ENCODE measurements around the gene EP300. TPM values are rescaled to one million over a fixed set of nuclear protein-coding genes. Genes with fewer than 3 reads are reported as not detected.
A peak's percentile ranks its signal among the peaks of the same experiment; 100 is the strongest.

Gene EP300
- total and polyA plus RNA-seq, 2 donors (not counting 1 experiment from before 2014, with no cell fraction given): 9.1 to 41.0 TPM

DNA sequence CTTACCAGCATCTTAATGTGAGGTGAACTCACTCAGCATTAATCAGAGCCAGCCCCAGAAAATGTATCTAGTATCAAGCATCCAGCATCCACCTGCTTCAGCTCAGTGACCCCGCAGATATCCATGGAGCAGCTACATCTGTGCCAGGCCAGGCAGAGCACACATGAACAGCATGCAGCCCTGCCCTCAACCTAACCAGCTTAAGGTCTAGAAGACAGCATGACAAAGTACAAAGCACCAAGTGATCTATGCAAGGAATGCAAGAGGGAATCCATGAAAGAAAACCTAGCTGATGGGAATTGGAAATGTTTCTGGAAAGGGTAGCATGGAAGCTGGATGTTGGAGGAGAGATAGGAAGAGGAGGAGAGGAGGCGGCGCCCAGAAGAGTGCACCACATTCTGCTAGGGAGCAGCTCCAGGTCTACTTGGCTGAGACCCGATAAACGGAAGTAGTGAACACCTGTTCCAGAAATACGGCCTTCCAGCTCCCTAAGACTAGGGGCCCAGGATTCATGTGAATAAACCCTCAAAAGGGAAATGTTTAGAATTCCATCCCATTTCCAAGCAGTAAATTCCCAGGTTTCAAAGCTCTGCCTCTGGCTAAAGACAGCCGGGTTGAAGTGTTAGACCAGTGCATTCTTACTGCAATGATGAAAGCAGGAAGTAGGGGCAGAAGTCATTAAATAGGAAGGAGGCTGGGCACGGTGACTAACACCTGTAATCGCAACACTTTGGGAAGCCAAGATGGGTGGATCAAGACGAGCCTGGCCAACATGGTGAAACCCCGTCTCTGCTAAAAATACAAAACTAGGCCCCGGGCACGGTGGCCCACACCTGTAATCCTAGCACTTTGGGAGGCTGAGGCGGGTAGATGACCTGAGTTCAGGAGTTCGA is 89.2 kb downstream of the EP300 start:
- Histone ChIP-seq H3K4me3 (replicated peaks in 1 of 4; ENCODE audit: control extremely low read depth in 1 of 4, insufficient read depth in 1 of 4, low read depth in 3 of 4, low read length in 4 of 4) (no peak overlapping the region), H3K4me1 (ENCODE audit: control insufficient read depth, extremely low read depth, insufficient read depth, low read length) (no peaks in the 10 kb centered on the region), H3K4me2 (ENCODE audit: extremely low read depth, insufficient read depth, low read length) (no peak overlapping the region), H3K36me3 (ENCODE audit: control insufficient read depth, insufficient read depth, low read length) (peaks cover 15% of the 10 kb centered on the region), H3K27ac (ENCODE audit: insufficient read depth, low read length) (peak overlapping the region; percentile 16), H3K9me3 (ENCODE audit: control insufficient read depth, insufficient read depth, low read depth, low read length) (no peaks in the 10 kb centered on the region), H3K27me3 (ENCODE audit: control insufficient read depth, insufficient read depth, low read length) (no peaks in the 10 kb centered on the region), H3K79me2 (ENCODE audit: control insufficient read depth, insufficient read depth, low read length) (no peaks in the 10 kb centered on the region), H4K20me1 (ENCODE audit: control insufficient read depth, extremely low read depth, insufficient read depth, low read length) (no peaks in the 10 kb centered on the region), H2AFZ (ENCODE audit: low read length) (no peak overlapping the region), H3K9ac (ENCODE audit: insufficient read depth, low read length) (no peak overlapping the region)
- peak in 1 of 2 donors; percentile 82 for DNase-seq (ENCODE audit: low read depth in 2 of 2)
- TF ChIP-seq EZH2 (IDR thresholded peaks at IDR 0.05; ENCODE audit: low read length, missing control alignments): no peak
- TF ChIP-seq, protein P1, sequence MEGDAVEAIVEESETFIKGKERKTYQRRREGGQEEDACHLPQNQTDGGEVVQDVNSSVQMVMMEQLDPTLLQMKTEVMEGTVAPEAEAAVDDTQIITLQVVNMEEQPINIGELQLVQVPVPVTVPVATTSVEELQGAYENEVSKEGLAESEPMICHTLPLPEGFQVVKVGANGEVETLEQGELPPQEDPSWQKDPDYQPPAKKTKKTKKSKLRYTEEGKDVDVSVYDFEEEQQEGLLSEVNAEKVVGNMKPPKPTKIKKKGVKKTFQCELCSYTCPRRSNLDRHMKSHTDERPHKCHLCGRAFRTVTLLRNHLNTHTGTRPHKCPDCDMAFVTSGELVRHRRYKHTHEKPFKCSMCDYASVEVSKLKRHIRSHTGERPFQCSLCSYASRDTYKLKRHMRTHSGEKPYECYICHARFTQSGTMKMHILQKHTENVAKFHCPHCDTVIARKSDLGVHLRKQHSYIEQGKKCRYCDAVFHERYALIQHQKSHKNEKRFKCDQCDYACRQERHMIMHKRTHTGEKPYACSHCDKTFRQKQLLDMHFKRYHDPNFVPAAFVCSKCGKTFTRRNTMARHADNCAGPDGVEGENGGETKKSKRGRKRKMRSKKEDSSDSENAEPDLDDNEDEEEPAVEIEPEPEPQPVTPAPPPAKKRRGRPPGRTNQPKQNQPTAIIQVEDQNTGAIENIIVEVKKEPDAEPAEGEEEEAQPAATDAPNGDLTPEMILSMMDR (conservative IDR thresholded peaks at IDR 0.05 in 1 of 2, IDR thresholded peaks at IDR 0.05 in 1 of 2; ENCODE audit: low read depth in 1 of 2, low read length in 2 of 2): no peak

DNA sequence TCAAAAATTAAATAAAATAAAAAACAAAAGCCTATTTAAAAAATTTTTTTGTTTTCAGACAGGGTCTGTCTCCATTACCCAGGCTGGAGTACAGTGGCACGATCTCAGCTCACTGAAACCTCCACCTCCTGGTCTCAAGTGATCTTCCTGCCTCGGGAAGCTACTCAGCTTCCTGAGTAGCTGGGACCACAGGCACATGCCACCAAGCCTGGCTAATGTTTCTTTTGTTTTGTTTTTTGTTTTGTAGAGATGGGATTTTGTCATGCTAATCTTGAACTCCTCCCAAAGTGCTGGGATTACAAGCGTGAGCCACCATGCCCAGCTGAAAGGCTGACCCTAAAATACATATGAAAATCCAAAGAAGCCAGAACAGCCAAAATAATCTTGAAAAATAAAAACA is 92.3 kb downstream of the EP300 start:
- DNase-seq (ENCODE audit: low read depth in 2 of 2): no peak
- Histone ChIP-seq H3K4me2 (ENCODE audit: extremely low read depth, insufficient read depth, low read length) (no peak overlapping the region), H4K20me1 (ENCODE audit: control insufficient read depth, extremely low read depth, insufficient read depth, low read length) (no peaks in the 10 kb centered on the region), H3K36me3 (ENCODE audit: control insufficient read depth, insufficient read depth, low read length) (no peaks in the 10 kb centered on the region), H3K4me1 (ENCODE audit: control insufficient read depth, extremely low read depth, insufficient read depth, low read length) (no peaks in the 10 kb centered on the region), H2AFZ (ENCODE audit: low read length) (no peak overlapping the region), H3K27ac (ENCODE audit: insufficient read depth, low read length) (no peak overlapping the region), H3K27me3 (ENCODE audit: control insufficient read depth, insufficient read depth, low read length) (no peaks in the 10 kb centered on the region), H3K9me3 (ENCODE audit: control insufficient read depth, insufficient read depth, low read depth, low read length) (no peaks in the 10 kb centered on the region), H3K9ac (ENCODE audit: insufficient read depth, low read length) (no peak overlapping the region), H3K4me3 (replicated peaks in 1 of 4; ENCODE audit: control extremely low read depth in 1 of 4, insufficient read depth in 1 of 4, low read depth in 3 of 4, low read length in 4 of 4) (no peak overlapping the region), H3K79me2 (ENCODE audit: control insufficient read depth, insufficient read depth, low read length) (no peaks in the 10 kb centered on the region)
- no peak for TF ChIP-seq EZH2 (IDR thresholded peaks at IDR 0.05; ENCODE audit: low read length, missing control alignments)
- TF ChIP-seq, protein P1 (conservative IDR thresholded peaks at IDR 0.05 in 1 of 2, IDR thresholded peaks at IDR 0.05 in 1 of 2; ENCODE audit: low read depth in 1 of 2, low read length in 2 of 2): no peak

DNA sequence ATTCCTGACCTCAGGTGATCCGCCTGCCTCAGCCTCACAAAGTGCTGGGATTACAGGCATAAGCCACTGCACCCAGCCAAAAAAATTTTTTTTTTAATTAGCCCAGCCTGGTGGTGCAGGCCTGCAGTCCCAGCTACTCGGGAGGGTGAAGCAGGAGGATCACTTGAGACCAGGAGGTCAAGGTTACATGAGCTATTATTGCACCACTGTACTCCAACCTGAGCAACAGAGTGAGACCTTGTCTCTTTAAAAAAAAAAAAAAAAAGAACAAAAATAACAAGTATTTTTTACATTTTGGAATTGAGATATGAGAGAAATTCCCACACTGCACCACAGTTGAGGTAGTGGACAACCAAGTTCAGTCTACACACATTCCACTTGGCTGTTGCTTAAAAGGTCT is 99.1 kb downstream of the EP300 start:
- Histone ChIP-seq H3K9ac (ENCODE audit: insufficient read depth, low read length) (no peak overlapping the region), H3K27ac (ENCODE audit: insufficient read depth, low read length) (no peak overlapping the region), H2AFZ (ENCODE audit: low read length) (no peak overlapping the region), H3K4me3 (replicated peaks in 1 of 4; ENCODE audit: control extremely low read depth in 1 of 4, insufficient read depth in 1 of 4, low read depth in 3 of 4, low read length in 4 of 4) (no peak overlapping the region), H3K27me3 (ENCODE audit: control insufficient read depth, insufficient read depth, low read length) (no peaks in the 10 kb centered on the region), H3K36me3 (ENCODE audit: control insufficient read depth, insufficient read depth, low read length) (no peaks in the 10 kb centered on the region), H4K20me1 (ENCODE audit: control insufficient read depth, extremely low read depth, insufficient read depth, low read length) (no peaks in the 10 kb centered on the region), H3K4me2 (ENCODE audit: extremely low read depth, insufficient read depth, low read length) (no peak overlapping the region), H3K9me3 (ENCODE audit: control insufficient read depth, insufficient read depth, low read depth, low read length) (no peaks in the 10 kb centered on the region), H3K79me2 (ENCODE audit: control insufficient read depth, insufficient read depth, low read length) (no peaks in the 10 kb centered on the region), H3K4me1 (ENCODE audit: control insufficient read depth, extremely low read depth, insufficient read depth, low read length) (no peaks in the 10 kb centered on the region)
- no peak for DNase-seq (ENCODE audit: low read depth in 2 of 2)
- no peak for TF ChIP-seq EZH2 (IDR thresholded peaks at IDR 0.05; ENCODE audit: low read length, missing control alignments)
- TF ChIP-seq, protein P1 (conservative IDR thresholded peaks at IDR 0.05 in 1 of 2, IDR thresholded peaks at IDR 0.05 in 1 of 2; ENCODE audit: low read depth in 1 of 2, low read length in 2 of 2): no peak

Measured in fibroblast of lung (primary cell).